ENCODE measurements around the gene LCE1D. TPM values are rescaled to one million over a fixed set of nuclear protein-coding genes. Genes with fewer than 3 reads are reported as not detected.

LCE1D gene
- total RNA-seq, 1 experiment from 2014 or later, result not detected

DNA sequence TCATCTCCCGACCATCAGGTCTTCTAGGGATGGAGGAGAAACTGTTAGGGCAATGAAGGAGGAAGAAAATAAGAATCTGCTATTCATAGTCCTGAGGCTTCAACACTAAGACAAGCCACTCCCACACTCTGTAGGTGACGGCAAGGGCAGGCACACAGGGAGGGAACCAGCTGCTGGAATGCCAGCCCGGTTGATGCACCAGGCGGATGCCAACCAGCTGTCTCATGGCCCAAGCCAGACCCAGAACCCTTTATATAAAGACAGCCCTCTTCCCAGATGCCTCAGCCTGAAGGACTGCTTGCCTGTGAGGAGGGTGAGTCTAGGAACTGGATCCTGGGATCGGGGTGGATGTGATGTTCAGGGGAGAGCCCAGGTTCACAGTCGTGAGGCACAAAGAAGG lies 38.8 kb upstream of the LCE1D start, which contains the start of gene KPRP:
Gene KPRP, plus strand, starts transcription at position 279 of the 400 bp plus-strand sequence. CDS start 1,564 bp downstream, outside the sequence.
- TF ChIP-seq, protein P1, sequence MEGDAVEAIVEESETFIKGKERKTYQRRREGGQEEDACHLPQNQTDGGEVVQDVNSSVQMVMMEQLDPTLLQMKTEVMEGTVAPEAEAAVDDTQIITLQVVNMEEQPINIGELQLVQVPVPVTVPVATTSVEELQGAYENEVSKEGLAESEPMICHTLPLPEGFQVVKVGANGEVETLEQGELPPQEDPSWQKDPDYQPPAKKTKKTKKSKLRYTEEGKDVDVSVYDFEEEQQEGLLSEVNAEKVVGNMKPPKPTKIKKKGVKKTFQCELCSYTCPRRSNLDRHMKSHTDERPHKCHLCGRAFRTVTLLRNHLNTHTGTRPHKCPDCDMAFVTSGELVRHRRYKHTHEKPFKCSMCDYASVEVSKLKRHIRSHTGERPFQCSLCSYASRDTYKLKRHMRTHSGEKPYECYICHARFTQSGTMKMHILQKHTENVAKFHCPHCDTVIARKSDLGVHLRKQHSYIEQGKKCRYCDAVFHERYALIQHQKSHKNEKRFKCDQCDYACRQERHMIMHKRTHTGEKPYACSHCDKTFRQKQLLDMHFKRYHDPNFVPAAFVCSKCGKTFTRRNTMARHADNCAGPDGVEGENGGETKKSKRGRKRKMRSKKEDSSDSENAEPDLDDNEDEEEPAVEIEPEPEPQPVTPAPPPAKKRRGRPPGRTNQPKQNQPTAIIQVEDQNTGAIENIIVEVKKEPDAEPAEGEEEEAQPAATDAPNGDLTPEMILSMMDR (conservative IDR thresholded peaks at IDR 0.05), result no peak
- DNase-seq, result no peak
- no peak within 1 kb of the TSS for H4K8ac ChIP-seq (replicated peaks; ENCODE audit: insufficient read length, low read depth, low read length)

More for the DNA sequence above, 38.8 kb upstream of the LCE1D start, which contains the start of gene KPRP:
- peaks cover 17 to 55% (median 26%) of the 10 kb centered on the region in 3 experiments; a peak in 6 of 7 replicates for H3K36me3 Mint-ChIP-seq (ENCODE audit: insufficient read depth in 1 of 3, low read depth in 3 of 3)
- H3K4me3 Mint-ChIP-seq, result no peak within 1 kb of the TSS
- Histone ChIP-seq H3K23me2 (ENCODE audit: insufficient read length, low read depth, low read length, poor library complexity, severe bottlenecking) (no peaks in the 10 kb centered on the region), H3K79me1 (ENCODE audit: insufficient read depth, low read depth, low read length, poor library complexity, severe bottlenecking) (no peaks in the 10 kb centered on the region), H3K18ac (ENCODE audit: insufficient read length, low read depth, low read length) (no peak within 1 kb of the TSS), H3K14ac (ENCODE audit: insufficient read depth, low read length) (no peak within 1 kb of the TSS), H3K27ac (ENCODE audit: insufficient read length, low read depth, low read length) (no peak within 1 kb of the TSS), H2AFZ (ENCODE audit: low read length) (no peak within 1 kb of the TSS), H3K4ac (ENCODE audit: low read depth, low read length) (no peak within 1 kb of the TSS), H3K9ac (ENCODE audit: extremely low read depth, insufficient read length, low read length) (no peak within 1 kb of the TSS), H2BK120ac (ENCODE audit: low read depth, low read length, poor library complexity, severe bottlenecking) (no peak within 1 kb of the TSS), H3K56ac (ENCODE audit: insufficient read length, low read depth, low read length) (no peak within 1 kb of the TSS), H2BK5ac (ENCODE audit: insufficient read length, low read length) (no peak within 1 kb of the TSS), H2BK20ac (ENCODE audit: low read depth, low read length, poor library complexity, severe bottlenecking) (no peak within 1 kb of the TSS), H2BK12ac (ENCODE audit: insufficient read length, low read depth, low read length) (no peak within 1 kb of the TSS), H3K27me3 (ENCODE audit: insufficient read depth, low read length) (no peaks in the 10 kb centered on the region), H4K5ac (ENCODE audit: insufficient read length, low read depth, low read length) (no peak within 1 kb of the TSS), H3K9me3 (ENCODE audit: control insufficient read depth, low read depth, low read length) (peaks cover 93% of the 10 kb centered on the region), H3K23ac (ENCODE audit: insufficient read length, low read depth, low read length) (no peak within 1 kb of the TSS), H3K4me2 (ENCODE audit: insufficient read depth, insufficient read length, low read length) (no peak within 1 kb of the TSS), H4K91ac (ENCODE audit: insufficient read length, low read depth, low read length) (no peak within 1 kb of the TSS), H3K79me2 (ENCODE audit: insufficient read depth, low read length) (no peaks in the 10 kb centered on the region), H2AK5ac (ENCODE audit: insufficient read length, low read length) (no peak within 1 kb of the TSS), H4K20me1 (ENCODE audit: control insufficient read depth, insufficient read depth, insufficient read length) (no peaks in the 10 kb centered on the region), H3T11ph (ENCODE audit: low read length) (no peak within 1 kb of the TSS), H2BK15ac (ENCODE audit: low read depth, low read length) (no peak within 1 kb of the TSS), H3K4me1 (ENCODE audit: insufficient read depth, low read length) (no peaks in the 10 kb centered on the region)
- peaks cover 94 to 98% of the 10 kb centered on the region in 2 experiments for H3K9me3 Mint-ChIP-seq
- peaks cover 4% of the 10 kb centered on the region for H3K27me3 Mint-ChIP-seq (ENCODE audit: low read depth)
- H3K4me1 Mint-ChIP-seq, result no peaks in the 10 kb centered on the region
- H3K27ac Mint-ChIP-seq, result no peak within 1 kb of the TSS
- no CpG with 5 or more reads among the region's 6 CpGs for WGBS (ENCODE audit: extremely low coverage, insufficient read length, low lambda C conversion rate)
